ENCODE data around the gene RETSAT. TPM values are rescaled to one million over a fixed set of nuclear protein-coding genes. Genes with fewer than 3 reads are reported as not detected.

Gene RETSAT
- 58.1 TPM for total RNA-seq
- long read RNA-seq, transcript RETSAT-201 (11 exons, 3,100 nt) = major isoform, 52 of 77 reads
- long read RNA-seq, partial matches to known transcripts = 21 of 77 reads
- long read RNA-seq, other reads (novel, unspliced or antisense) = 4 of 77 reads

DNA sequence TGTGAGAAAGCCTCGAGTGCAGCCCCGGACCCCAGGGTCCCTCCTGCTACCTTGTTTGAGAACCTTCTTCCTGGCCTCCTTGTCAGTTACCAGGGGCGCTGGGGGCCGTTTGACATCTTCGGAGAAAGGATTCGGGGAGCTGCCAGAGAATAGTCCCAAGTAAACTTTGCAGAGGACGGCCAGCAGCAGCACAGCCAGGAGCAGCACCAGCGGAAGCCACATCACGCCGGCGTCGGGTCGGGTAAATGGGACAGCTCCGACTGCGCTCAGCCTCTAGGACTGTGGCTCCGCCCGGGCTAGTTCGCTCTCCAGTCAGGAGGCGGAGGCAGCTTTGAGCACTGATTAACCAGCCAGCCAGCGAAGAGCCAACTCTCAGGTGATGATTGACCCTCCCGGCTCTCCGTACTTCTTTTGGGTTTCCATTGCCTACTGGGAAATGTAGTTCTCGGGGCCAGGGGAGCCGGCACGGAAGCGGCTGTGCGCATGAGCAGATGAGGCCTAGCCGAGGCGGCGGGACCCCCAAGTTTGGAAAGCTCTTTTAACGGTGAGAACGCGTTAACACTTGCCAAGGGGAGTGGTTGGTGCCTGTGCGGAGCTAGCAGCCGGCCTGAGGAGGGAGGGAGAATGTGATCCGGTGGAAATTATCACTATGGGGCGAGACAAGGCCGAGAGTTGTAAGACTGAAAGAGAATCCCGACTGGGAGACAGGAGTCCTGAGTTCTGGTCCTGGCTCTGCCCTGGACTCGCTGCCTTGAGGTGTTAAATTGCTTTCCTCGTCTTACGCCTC lies at the start of gene RETSAT, which contains the start of gene ELMOD3:
TSS of gene RETSAT (minus strand) at position 243 of the 787 bp plus-strand sequence. CDS start at position 222, 21 bp downstream.
TSS of gene ELMOD3 (plus strand) at position 484 of the 787 bp plus-strand sequence. CDS start 2,430 bp downstream, outside the sequence.
- peak; percentile 97 for DNase-seq
- ATAC-seq = peak; percentile 98
- Histone ChIP-seq H3K4me1 (peaks cover 26% of the 10 kb centered on the region), H3K9me3 (no peaks in the 10 kb centered on the region), H3K4me3 (peak within 1 kb of the TSS; percentile 87), H3K27ac (peak within 1 kb of the TSS; percentile 94), H3K36me3 (peaks cover 39% of the 10 kb centered on the region), H3K27me3 (no peaks in the 10 kb centered on the region)
- intact Hi-C loops (cut with DNase I) = no loop called here
- TF ChIP-seq, protein P1, sequence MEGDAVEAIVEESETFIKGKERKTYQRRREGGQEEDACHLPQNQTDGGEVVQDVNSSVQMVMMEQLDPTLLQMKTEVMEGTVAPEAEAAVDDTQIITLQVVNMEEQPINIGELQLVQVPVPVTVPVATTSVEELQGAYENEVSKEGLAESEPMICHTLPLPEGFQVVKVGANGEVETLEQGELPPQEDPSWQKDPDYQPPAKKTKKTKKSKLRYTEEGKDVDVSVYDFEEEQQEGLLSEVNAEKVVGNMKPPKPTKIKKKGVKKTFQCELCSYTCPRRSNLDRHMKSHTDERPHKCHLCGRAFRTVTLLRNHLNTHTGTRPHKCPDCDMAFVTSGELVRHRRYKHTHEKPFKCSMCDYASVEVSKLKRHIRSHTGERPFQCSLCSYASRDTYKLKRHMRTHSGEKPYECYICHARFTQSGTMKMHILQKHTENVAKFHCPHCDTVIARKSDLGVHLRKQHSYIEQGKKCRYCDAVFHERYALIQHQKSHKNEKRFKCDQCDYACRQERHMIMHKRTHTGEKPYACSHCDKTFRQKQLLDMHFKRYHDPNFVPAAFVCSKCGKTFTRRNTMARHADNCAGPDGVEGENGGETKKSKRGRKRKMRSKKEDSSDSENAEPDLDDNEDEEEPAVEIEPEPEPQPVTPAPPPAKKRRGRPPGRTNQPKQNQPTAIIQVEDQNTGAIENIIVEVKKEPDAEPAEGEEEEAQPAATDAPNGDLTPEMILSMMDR (IDR thresholded peaks at IDR 0.05) = no peak

DNA sequence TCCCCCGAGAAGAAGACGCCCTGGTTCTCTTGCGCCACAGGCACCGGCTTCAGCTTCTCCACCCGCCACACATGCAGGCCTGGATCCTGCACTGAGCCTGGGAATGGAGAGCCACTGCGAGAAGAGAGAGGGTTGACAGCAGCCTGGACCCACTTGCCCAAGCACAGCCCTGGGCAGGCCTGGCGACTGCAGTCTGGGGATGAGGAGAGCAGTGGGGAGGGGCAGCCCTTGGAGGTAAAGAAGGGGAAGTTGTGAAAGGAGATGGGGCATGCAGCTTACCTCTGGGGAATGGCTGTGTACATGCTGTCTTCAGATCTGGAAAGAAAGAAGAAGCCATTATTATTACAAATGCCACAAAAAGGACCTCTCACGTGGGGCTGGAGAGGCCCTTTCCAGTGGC lies 47.5 kb upstream of the RETSAT start:
- Histone ChIP-seq H3K4me1 (peaks cover 15% of the 10 kb centered on the region), H3K9me3 (peaks cover 6% of the 10 kb centered on the region), H3K4me3 (no peak overlapping the region), H3K27ac (no peak overlapping the region), H3K36me3 (peaks cover 14% of the 10 kb centered on the region), H3K27me3 (no peaks in the 10 kb centered on the region)
- DNase-seq (peak; percentile 48), ATAC-seq (peak; percentile 10)
- intact Hi-C loops (cut with DNase I) = no loop called here
- TF ChIP-seq, protein P1 (IDR thresholded peaks at IDR 0.05) = no peak

DNA sequence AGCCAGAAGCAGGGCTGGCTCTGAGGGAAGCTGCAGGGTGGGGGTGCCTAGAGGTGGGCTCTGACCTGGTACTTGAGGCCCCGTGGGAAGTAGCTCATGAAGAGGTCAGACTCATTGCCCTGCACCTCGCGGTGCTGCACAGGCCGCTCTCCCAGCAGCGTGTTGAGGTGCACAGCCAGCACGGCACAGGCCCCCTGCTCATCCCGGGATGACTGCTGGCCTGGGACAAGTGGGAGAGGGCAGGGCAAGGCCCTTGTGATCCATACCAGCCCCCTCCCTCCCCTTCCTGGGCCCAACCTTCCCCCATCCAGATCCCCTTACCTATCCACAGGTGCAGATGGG lies 47.1 kb upstream of the RETSAT start:
- intact Hi-C loops (cut with DNase I) = no loop called here
- TF ChIP-seq, protein P1 (IDR thresholded peaks at IDR 0.05) = no peak
- H3K36me3 ChIP-seq = peaks cover 14% of the 10 kb centered on the region
- H3K9me3 ChIP-seq = peaks cover 6% of the 10 kb centered on the region
- H3K4me3 ChIP-seq = no peak overlapping the region
- no peak overlapping the region for H3K27ac ChIP-seq
- no peaks in the 10 kb centered on the region for H3K27me3 ChIP-seq
- ATAC-seq = no peak
- H3K4me1 ChIP-seq = peaks cover 19% of the 10 kb centered on the region
- peak; percentile 49 for DNase-seq

DNA sequence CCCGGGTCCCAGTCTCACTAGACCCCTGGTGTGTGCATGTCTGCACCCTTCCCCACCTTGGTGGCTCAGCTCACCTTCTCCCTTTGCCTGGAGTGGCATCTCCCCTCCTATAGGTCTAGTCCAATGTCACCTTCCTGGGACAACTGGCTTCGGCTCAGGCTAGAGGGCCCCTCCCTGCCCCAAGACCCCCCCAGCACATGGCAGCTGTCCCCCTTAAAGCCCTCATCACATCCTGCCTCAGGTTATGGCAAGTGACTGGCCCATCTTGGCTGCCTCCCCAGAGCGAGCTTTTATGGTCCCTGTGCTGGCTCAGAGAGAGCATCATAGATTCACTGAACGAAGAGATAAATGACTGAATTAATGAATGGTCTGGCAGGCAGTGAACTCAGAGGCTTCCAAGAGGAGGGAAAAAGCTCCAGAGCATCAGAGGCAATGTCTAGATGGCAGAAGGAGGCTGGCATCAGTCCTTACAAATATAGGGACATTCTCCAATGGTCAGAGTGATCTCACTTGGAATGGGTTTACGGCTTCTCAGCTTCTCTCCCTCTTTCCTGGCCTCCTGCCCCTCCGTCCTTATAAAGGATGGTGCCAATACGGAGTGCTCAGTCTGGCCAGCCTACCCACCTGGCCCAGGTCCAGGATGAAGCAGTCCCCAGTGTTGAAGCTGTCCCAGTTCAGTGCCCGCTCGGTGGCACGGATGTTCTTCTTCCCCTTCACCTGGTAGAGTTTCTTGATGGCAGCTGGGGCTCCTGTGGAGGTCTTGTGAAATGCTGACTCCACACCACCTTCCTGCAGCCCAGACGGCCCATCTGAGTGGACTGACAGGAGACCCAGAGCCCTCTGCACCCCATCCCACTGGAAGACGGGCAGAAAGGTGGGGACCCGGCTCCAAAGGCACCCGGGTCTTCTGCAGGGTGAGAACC lies 46.5 kb upstream of the RETSAT start:
- ATAC-seq = no peak
- DNase-seq = peak; percentile 55
- intact Hi-C loops (cut with DNase I) = no loop called here

DNA sequence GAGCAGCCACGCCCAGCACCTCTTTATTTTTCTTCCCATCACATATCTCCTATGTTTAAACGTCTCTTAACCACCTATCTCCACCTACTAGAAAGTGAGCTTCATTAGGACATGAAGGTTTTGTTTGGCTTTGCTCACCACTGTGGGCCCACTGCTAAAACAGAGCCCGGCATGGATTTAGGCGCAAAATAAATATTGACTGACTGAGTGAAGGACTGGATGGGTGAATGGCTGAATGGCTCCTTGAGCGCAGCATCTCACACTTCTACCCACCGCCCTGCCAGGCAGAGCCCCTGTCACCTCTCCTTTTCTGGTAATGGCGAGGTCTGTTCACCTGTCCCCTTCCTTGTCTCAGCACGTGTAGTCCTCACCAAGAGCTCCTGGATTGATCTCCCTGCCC lies 45.7 kb upstream of the RETSAT start:
- H3K4me1 ChIP-seq = peaks cover 15% of the 10 kb centered on the region
- DNase-seq (peak; percentile 30), ATAC-seq (no peak)
- intact Hi-C loops (cut with DNase I) = no loop called here
- no peak overlapping the region for H3K27ac ChIP-seq
- H3K4me3 ChIP-seq = no peak overlapping the region
- H3K27me3 ChIP-seq = no peaks in the 10 kb centered on the region
- H3K36me3 ChIP-seq = peaks cover 18% of the 10 kb centered on the region
- peaks cover 6% of the 10 kb centered on the region for H3K9me3 ChIP-seq
- TF ChIP-seq, protein P1 (IDR thresholded peaks at IDR 0.05) = no peak

More for the DNA sequence above, 46.5 kb upstream of the RETSAT start:
- Histone ChIP-seq H3K4me3 (no peak overlapping the region), H3K27me3 (no peaks in the 10 kb centered on the region), H3K4me1 (peaks cover 18% of the 10 kb centered on the region), H3K9me3 (peaks cover 6% of the 10 kb centered on the region), H3K27ac (no peak overlapping the region), H3K36me3 (peaks cover 14% of the 10 kb centered on the region)
- TF ChIP-seq, protein P1 (IDR thresholded peaks at IDR 0.05) = no peak

All from upper lobe of right lung (tissue), 1 donor.